Cardiac fibroblast (primary cell): Measurements from ENCODE around the gene CHST11.
A peak's percentile ranks its signal among the peaks of the same experiment; 100 is the strongest.

Source experiments
- DNase-seq, 2 donors: peaks; one replicate each; pipeline versions ENCODE4 v3.0.0 to v3.0.0-alpha.2; 2010; ENCODE audit warnings: low read depth in 2 of 2
- H3K4me3 ChIP-seq, 2 donors: replicated peaks in 1 of 2; 1 replicate in 1 of 2; 2 replicates in 1 of 2; pipeline ENCODE4 v1.5.1; 2011; ENCODE audit warnings: low read depth in 2 of 2, low read length in 2 of 2, mild to moderate bottlenecking in 2 of 2, moderate library complexity in 1 of 2
- TF ChIP-seq, protein P1 (sequence below): IDR thresholded peaks from one replicate; pipeline ENCODE4 v1.5.1; 2011; ENCODE audit warnings: low read depth, mild to moderate bottlenecking, low read length, inconsistent platforms

CHST11 gene

GRCh38 chr12:104772336-104772735 is 315.6 kb downstream of the CHST11 start:
- DNase-seq = no peak
- H3K4me3 ChIP-seq = no peak overlapping the region
- TF ChIP-seq, protein P1, sequence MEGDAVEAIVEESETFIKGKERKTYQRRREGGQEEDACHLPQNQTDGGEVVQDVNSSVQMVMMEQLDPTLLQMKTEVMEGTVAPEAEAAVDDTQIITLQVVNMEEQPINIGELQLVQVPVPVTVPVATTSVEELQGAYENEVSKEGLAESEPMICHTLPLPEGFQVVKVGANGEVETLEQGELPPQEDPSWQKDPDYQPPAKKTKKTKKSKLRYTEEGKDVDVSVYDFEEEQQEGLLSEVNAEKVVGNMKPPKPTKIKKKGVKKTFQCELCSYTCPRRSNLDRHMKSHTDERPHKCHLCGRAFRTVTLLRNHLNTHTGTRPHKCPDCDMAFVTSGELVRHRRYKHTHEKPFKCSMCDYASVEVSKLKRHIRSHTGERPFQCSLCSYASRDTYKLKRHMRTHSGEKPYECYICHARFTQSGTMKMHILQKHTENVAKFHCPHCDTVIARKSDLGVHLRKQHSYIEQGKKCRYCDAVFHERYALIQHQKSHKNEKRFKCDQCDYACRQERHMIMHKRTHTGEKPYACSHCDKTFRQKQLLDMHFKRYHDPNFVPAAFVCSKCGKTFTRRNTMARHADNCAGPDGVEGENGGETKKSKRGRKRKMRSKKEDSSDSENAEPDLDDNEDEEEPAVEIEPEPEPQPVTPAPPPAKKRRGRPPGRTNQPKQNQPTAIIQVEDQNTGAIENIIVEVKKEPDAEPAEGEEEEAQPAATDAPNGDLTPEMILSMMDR = no peak

- no peak overlapping the region for H3K4me3 ChIP-seq
- TF ChIP-seq, protein P1 = no peak
- DNase-seq = no peak
Observed at GRCh38 chr12:104775731-104776231, 319.0 kb downstream of the CHST11 start.

- DNase-seq = peak in 1 of 2 donors; percentile 56
- TF ChIP-seq, protein P1 = no peak
- no peak overlapping the region for H3K4me3 ChIP-seq
Observed at GRCh38 chr12:104779134-104779533, 322.4 kb downstream of the CHST11 start.

DNA sequence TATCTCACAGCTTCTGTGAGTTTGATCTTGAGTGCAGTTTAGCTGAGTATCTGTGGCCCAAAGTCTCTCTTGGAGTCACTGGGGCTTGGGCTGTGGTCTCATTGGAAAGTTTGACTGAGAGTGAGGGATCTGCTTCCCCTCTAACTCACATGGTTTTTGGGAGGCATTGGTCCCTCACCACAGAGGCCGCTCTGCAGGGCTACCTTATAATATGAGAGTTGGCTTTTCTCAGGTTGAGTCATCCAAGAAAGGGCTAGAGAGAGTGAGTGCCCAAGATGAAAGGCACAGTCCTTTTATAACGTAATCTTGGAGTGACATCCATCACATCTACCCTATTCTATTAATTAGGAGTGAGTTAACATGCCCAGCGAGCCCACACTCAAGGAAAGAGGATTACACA is 325.5 kb downstream of the CHST11 start:
- TF ChIP-seq, protein P1 = no peak
- no peak overlapping the region for H3K4me3 ChIP-seq
- DNase-seq = no peak

- no peak overlapping the region for H3K4me3 ChIP-seq
- peak in 1 of 2 donors; percentile 57 for DNase-seq
- TF ChIP-seq, protein P1 = no peak
Observed at GRCh38 chr12:104784592-104784991, 327.8 kb downstream of the CHST11 start.

GRCh38 chr12:104785886-104786285 is 329.1 kb downstream of the CHST11 start:
- no peak overlapping the region for H3K4me3 ChIP-seq
- no peak for DNase-seq
- TF ChIP-seq, protein P1 = no peak

DNA sequence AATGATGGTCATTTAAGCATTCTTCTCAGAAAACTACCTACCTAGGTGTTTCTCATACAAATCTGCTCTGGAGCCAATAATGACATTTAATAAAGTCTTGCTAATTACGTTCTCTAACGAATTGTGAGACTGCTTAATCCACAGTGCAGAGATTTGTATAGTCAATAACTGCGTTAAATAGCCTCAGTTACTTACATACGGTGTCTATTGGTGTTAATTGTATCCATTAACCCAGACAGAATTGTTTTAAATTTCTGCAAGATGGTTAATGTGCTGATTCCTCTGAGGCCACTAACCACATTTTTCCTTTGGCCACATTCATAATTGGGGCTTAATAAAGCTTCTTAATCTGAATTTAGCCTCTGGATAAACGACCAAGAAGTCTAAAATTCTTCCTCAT is 329.6 kb downstream of the CHST11 start:
- H3K4me3 ChIP-seq = no peak overlapping the region
- DNase-seq = no peak
- TF ChIP-seq, protein P1 = no peak
